Measurements from ENCODE around the gene PKP2.

DNA sequence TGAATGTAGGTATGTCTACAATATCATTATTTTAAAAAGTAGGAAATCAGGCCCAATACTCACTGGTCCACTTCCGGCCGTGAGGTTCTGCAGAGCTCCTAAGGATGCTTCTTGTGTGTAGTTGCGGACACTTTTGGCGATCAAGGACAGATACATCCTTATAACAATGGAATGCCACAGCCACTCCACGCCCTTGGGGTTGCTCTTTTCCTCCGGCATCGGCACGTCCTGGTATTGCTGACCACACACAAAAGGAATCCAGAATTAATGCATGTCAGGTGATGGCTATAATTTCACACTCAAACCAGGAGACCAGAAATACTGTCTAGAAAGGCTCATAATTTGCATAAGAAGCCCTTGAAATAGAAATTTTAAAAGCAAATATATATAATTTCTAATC, 75.3 kb downstream of the PKP2 start:
- TF ChIP-seq MAFK (IDR thresholded peaks at IDR 0.05; ENCODE audit: low read depth, low read length), result no peak
- TF ChIP-seq, protein P1, sequence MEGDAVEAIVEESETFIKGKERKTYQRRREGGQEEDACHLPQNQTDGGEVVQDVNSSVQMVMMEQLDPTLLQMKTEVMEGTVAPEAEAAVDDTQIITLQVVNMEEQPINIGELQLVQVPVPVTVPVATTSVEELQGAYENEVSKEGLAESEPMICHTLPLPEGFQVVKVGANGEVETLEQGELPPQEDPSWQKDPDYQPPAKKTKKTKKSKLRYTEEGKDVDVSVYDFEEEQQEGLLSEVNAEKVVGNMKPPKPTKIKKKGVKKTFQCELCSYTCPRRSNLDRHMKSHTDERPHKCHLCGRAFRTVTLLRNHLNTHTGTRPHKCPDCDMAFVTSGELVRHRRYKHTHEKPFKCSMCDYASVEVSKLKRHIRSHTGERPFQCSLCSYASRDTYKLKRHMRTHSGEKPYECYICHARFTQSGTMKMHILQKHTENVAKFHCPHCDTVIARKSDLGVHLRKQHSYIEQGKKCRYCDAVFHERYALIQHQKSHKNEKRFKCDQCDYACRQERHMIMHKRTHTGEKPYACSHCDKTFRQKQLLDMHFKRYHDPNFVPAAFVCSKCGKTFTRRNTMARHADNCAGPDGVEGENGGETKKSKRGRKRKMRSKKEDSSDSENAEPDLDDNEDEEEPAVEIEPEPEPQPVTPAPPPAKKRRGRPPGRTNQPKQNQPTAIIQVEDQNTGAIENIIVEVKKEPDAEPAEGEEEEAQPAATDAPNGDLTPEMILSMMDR (conservative IDR thresholded peaks at IDR 0.05; ENCODE audit: low read depth, low read length), result no peak
- TF ChIP-seq POLR2A (IDR thresholded peaks at IDR 0.05; ENCODE audit: low read depth, low read length), result no peak
- TF ChIP-seq, protein P2, sequence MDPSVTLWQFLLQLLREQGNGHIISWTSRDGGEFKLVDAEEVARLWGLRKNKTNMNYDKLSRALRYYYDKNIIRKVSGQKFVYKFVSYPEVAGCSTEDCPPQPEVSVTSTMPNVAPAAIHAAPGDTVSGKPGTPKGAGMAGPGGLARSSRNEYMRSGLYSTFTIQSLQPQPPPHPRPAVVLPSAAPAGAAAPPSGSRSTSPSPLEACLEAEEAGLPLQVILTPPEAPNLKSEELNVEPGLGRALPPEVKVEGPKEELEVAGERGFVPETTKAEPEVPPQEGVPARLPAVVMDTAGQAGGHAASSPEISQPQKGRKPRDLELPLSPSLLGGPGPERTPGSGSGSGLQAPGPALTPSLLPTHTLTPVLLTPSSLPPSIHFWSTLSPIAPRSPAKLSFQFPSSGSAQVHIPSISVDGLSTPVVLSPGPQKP (IDR thresholded peaks at IDR 0.05; ENCODE audit: borderline replicate concordance, low read depth, low read length), result no peak
- no peak for TF ChIP-seq MXI1 (IDR thresholded peaks at IDR 0.05; ENCODE audit: borderline replicate concordance, low read depth, low read length)
- no peak for TF ChIP-seq BHLHE40 (IDR thresholded peaks at IDR 0.05; ENCODE audit: low read depth, low read length)
- TF ChIP-seq, protein P3, sequence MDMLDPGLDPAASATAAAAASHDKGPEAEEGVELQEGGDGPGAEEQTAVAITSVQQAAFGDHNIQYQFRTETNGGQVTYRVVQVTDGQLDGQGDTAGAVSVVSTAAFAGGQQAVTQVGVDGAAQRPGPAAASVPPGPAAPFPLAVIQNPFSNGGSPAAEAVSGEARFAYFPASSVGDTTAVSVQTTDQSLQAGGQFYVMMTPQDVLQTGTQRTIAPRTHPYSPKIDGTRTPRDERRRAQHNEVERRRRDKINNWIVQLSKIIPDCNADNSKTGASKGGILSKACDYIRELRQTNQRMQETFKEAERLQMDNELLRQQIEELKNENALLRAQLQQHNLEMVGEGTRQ (IDR thresholded peaks at IDR 0.05; ENCODE audit: low read depth, low read length), result no peak
- TF ChIP-seq MAZ (IDR thresholded peaks at IDR 0.05; ENCODE audit: borderline replicate concordance, low read depth, low read length), result no peak
- TF ChIP-seq RCOR1 (IDR thresholded peaks at IDR 0.05; ENCODE audit: insufficient replicate concordance, low read length), result no peak
